Cardiac muscle cell (in vitro differentiated cells and primary cell): ENCODE measurements around the gene CHRNA3. TPM values are rescaled to one million over a fixed set of nuclear protein-coding genes. Genes with fewer than 3 reads are reported as not detected.

Experiments used
- DNase-seq, 2 donors: peaks; one replicate each; pipeline versions ENCODE4 v3.0.0 to v3.0.0-alpha.2; 2010 to 2017; ENCODE audit warnings: low read depth in 1 of 2, low spot score in 1 of 2
- H3K27ac ChIP-seq: fragments of 200-600 bp; sonication (generic); 2 replicates; pipeline ENCODE4 v1.5.1; 2016
- H3K27me3 ChIP-seq: fragments of 200-600 bp; sonication (generic); 2 replicates; pipeline ENCODE4 v1.6.0; 2016; ENCODE audit warnings: control low read depth
- H3K36me3 ChIP-seq: fragments of 200-600 bp; sonication (generic); 2 replicates; pipeline ENCODE4 v1.5.1; 2016; ENCODE audit warnings: control low read depth
- H3K4me1 ChIP-seq: fragments of 200-600 bp; sonication (generic); 2 replicates; pipeline ENCODE4 v1.8.1; 2017; ENCODE audit warnings: low read depth, mild to moderate bottlenecking, mixed run types
- H3K4me3 ChIP-seq: fragments of 200-600 bp; sonication (generic); 2 replicates; pipeline ENCODE4 v1.5.1; 2016; ENCODE audit warnings: mild to moderate bottlenecking
- H3K9me3 ChIP-seq: fragments of 200-600 bp; sonication (generic); 2 replicates; pipeline ENCODE4 v1.5.1; 2017; ENCODE audit warnings: low read depth, mild to moderate bottlenecking, control low read depth
- CTCF ChIP-seq: IDR thresholded peaks from 2 replicates; pipeline ENCODE4 v1.5.1; 2012; ENCODE audit warnings: low read depth, mild to moderate bottlenecking, low read length
- polyA plus RNA-seq: library from polyadenylated mRNA; unstranded; fragments of >200 nt; fragmentation: Nextera tagmentation; extraction: Ambion mirVana; gene quantifications from 2 replicates; pipeline ENCODE4 v1.2.1, GENCODE V29; 2016
- total RNA-seq: library from RNA; depleted of rRNA; stranded (reverse); fragments of >200 nt; gene quantifications from 2 replicates; pipeline ENCODE4 v1.2.3, GENCODE V29; 2016

CHRNA3 gene
- total and polyA plus RNA-seq, 2 experiments from 2014 or later = 1.7 to 2.9 TPM

- H3K36me3 ChIP-seq = peaks cover 35% of the 10 kb centered on the region
- H3K9me3 ChIP-seq = no peaks in the 10 kb centered on the region
- H3K27me3 ChIP-seq = no peaks in the 10 kb centered on the region
- H3K27ac ChIP-seq = no peak overlapping the region
- TF ChIP-seq CTCF = no peak
- no peak for DNase-seq
- no peaks in the 10 kb centered on the region for H3K4me1 ChIP-seq
- no peak overlapping the region for H3K4me3 ChIP-seq
These were observed 68.9 kb downstream of the CHRNA3 start for GRCh38 chr15:78551902-78552301.

GRCh38 chr15:78550815-78551214, 70.0 kb downstream of the CHRNA3 start:
- peaks cover 46% of the 10 kb centered on the region for H3K36me3 ChIP-seq
- H3K27ac ChIP-seq = no peak overlapping the region
- H3K4me1 ChIP-seq = no peaks in the 10 kb centered on the region
- no peak for DNase-seq
- TF ChIP-seq CTCF = no peak
- no peaks in the 10 kb centered on the region for H3K9me3 ChIP-seq
- no peak overlapping the region for H3K4me3 ChIP-seq
- no peaks in the 10 kb centered on the region for H3K27me3 ChIP-seq

GRCh38 chr15:78550194-78550593, 70.6 kb downstream of the CHRNA3 start:
- H3K36me3 ChIP-seq = peaks cover 52% of the 10 kb centered on the region
- DNase-seq = no peak
- no peaks in the 10 kb centered on the region for H3K27me3 ChIP-seq
- H3K9me3 ChIP-seq = no peaks in the 10 kb centered on the region
- no peaks in the 10 kb centered on the region for H3K4me1 ChIP-seq
- no peak overlapping the region for H3K27ac ChIP-seq
- H3K4me3 ChIP-seq = no peak overlapping the region
- no peak for TF ChIP-seq CTCF

Other genes with a start within 250 kb of the CHRNA3 start
- 21.6 and 34.2 TPM in 2 replicates for gene IREB2, start 182.8 kb downstream of the CHRNA3 start, total RNA-seq
- 23.4 and 30.4 TPM in 2 replicates for gene IREB2, start 182.8 kb downstream of the CHRNA3 start, polyA plus RNA-seq
- 6.1 and 9.2 TPM in 2 replicates for gene HYKK, start 113.4 kb downstream of the CHRNA3 start, total RNA-seq
- 3.7 and 6.4 TPM in 2 replicates for gene HYKK, start 113.4 kb downstream of the CHRNA3 start, polyA plus RNA-seq
- gene PSMA4, start 80.6 kb downstream of the CHRNA3 start, total RNA-seq = 93.7 and 119 TPM in 2 replicates
- gene PSMA4, start 80.6 kb downstream of the CHRNA3 start, polyA plus RNA-seq = 260 and 264 TPM in 2 replicates
- 2.3 and 4.0 TPM in 2 replicates for gene CHRNA5, start 55.5 kb downstream of the CHRNA3 start, total RNA-seq
- gene CHRNA5, start 55.5 kb downstream of the CHRNA3 start, polyA plus RNA-seq = 12.5 and 12.7 TPM in 2 replicates
- gene CHRNB4, start 20.2 kb upstream of the CHRNA3 start, total RNA-seq = 0.14 and 0.57 TPM in 2 replicates
- gene CHRNB4, start 20.2 kb upstream of the CHRNA3 start, polyA plus RNA-seq = 0.67 TPM in 1 of 2 replicates, not detected in the other
- gene ADAMTS7, start 190.5 kb upstream of the CHRNA3 start, total RNA-seq = 20.4 and 35.3 TPM in 2 replicates
- 11.8 and 16.4 TPM in 2 replicates for gene ADAMTS7, start 190.5 kb upstream of the CHRNA3 start, polyA plus RNA-seq